PC-3 (cell line): Measurements from ENCODE around the gene ABLIM1. TPM values are rescaled to one million over a fixed set of nuclear protein-coding genes. Genes with fewer than 3 reads are reported as not detected.

Source experiments
- ATAC-seq: fragments of 200-7000 bp; cut with Tn5 transposase; 2 replicates; pipeline ENCODE4 v1.9.1; 2020; ENCODE audit warnings: mild to moderate bottlenecking, moderate library complexity
- BruUV-seq: library from RNA; stranded (reverse); fragments of 400-500 nt; replicated peaks from 2 replicates; lab custom pipeline; 2021; lab: Mats Ljungman, UMichigan
- CTCF ChIA-PET: fragments of 300-600 bp; sonication (Branson Sonifier 250); formaldehyde crosslinking; loops from one replicate; lab custom pipeline; 2022; ENCODE audit warnings: antibody characterized with exemption; lab: Charles Lee
- POLR2A ChIA-PET: fragments of 300-600 bp; sonication (Branson Sonifier 250); formaldehyde crosslinking; loops from one replicate; lab custom pipeline; 2022; ENCODE audit warnings: antibody characterized with exemption; ENCODE audit not compliant: unreplicated experiment; lab: Charles Lee
- DNase-seq: peaks from one replicate; pipeline ENCODE4 v3.0.0-alpha.2; 2015
- H2AFZ ChIP-seq: fragments of 300-600 bp; sonication (generic); 2 replicates; pipeline ENCODE4 v1.6.0; 2016; ENCODE audit warnings: antibody characterized with exemption, low read length
- H3F3A ChIP-seq: fragments of 300-600 bp; sonication (generic); one replicate; pipeline ENCODE4 v1.6.0; 2017; ENCODE audit warnings: antibody characterized with exemption, low read length, control low read depth, mild to moderate bottlenecking; ENCODE audit not compliant: unreplicated experiment
- H3K27ac ChIP-seq: fragments of 300-600 bp; sonication (generic); 2 replicates; pipeline ENCODE4 v1.5.1; 2016; ENCODE audit warnings: mild to moderate bottlenecking, low read length
- H3K27me3 ChIP-seq: fragments of 300-600 bp; sonication (generic); 2 replicates; pipeline ENCODE4 v1.6.1; 2016; ENCODE audit warnings: low read length, mixed read lengths
- H3K36me3 ChIP-seq: fragments of 300-600 bp; sonication (generic); 2 replicates; pipeline ENCODE4 v1.6.1; 2016; ENCODE audit warnings: low read depth, mixed run types, low read length, mixed read lengths
- H3K4me1 ChIP-seq: fragments of 300-600 bp; sonication (generic); 2 replicates; pipeline ENCODE4 v1.5.1; 2016; ENCODE audit warnings: low read length; ENCODE audit not compliant: insufficient read depth
- H3K4me2 ChIP-seq: fragments of 300-600 bp; sonication (generic); 2 replicates; pipeline ENCODE4 v1.6.0; 2016; ENCODE audit warnings: low read length
- H3K4me3 ChIP-seq: fragments of 300-600 bp; sonication (generic); 2 replicates; pipeline ENCODE4 v1.5.1; 2016; ENCODE audit warnings: mild to moderate bottlenecking, low read length, mixed read lengths
- H3K79me2 ChIP-seq: fragments of 300-600 bp; sonication (generic); 2 replicates; pipeline ENCODE4 v1.6.1; 2017; ENCODE audit warnings: low read length, mixed read lengths
- H3K9ac ChIP-seq: fragments of 300-600 bp; sonication (generic); 2 replicates; pipeline ENCODE4 v1.6.0; 2016; ENCODE audit warnings: mild to moderate bottlenecking, low read length
- H3K9me2 ChIP-seq: fragments of 300-600 bp; sonication (generic); replicated peaks from 2 replicates; pipeline ENCODE4 v1.6.1; 2016; ENCODE audit warnings: mixed run types, low read length, mixed read lengths
- H3K9me3 ChIP-seq: fragments of 300-600 bp; sonication (generic); 2 replicates; pipeline ENCODE4 v1.6.1; 2016; ENCODE audit warnings: low read length, mixed read lengths
- H4K20me1 ChIP-seq: fragments of 300-600 bp; sonication (generic); 2 replicates; pipeline ENCODE4 v1.6.1; 2016; ENCODE audit warnings: low read length, mixed read lengths
- EZH2 ChIP-seq: fragments of 300-600 bp; sonication (generic); IDR thresholded peaks from one replicate; pipeline ENCODE4 v1.6.1; 2017; ENCODE audit warnings: antibody characterized with exemption, mild to moderate bottlenecking, low read length; ENCODE audit not compliant: unreplicated experiment
- EZH2phosphoT487 ChIP-seq: fragments of 300-600 bp; sonication (generic); IDR thresholded peaks from 2 replicates; pipeline ENCODE4 v1.6.1; 2018; ENCODE audit warnings: mild to moderate bottlenecking, antibody characterized with exemption, low read length, borderline replicate concordance
- intact Hi-C: fragments of 100-400 bp; cut with micrococcal nuclease; formaldehyde crosslinking; loops from 2 replicates; pipeline ENCODE4 v1.9.0; 2023
- total RNA-seq: library from RNA; depleted of rRNA; stranded (reverse); fragments of >200 nt; gene quantifications from 2 replicates; pipeline ENCODE4 v1.2.3, GENCODE V29; 2014
- TF ChIP-seq, protein P1 (sequence below): fragments of 300-600 bp; sonication (generic); conservative IDR thresholded peaks from 2 replicates; pipeline ENCODE4 v1.5.1; 2017; ENCODE audit warnings: antibody characterized with exemption, low read depth, mild to moderate bottlenecking, low read length

The ABLIM1 gene
- total RNA-seq, 1 experiment from 2014 or later, result 12.3 TPM

DNA sequence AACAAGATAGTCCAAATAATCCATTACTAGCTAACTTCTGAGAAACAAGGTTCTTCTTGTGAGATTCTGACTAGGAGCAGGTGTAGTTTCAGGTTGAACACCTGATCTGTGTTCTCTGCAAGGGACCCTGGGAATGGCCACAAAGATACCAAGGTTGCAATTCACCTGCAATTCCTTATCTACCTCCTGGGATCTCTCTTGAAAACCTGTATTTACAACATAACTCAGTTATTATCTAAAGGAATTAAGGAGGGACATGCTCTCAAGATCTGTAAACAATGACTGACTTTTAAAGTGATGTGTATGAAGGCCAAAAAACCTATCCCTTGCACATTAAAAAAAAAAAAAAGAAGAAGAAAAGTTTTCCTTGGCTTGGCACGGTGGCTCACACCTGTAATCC lies 54.8 kb downstream of the ABLIM1 start:
- H3K4me1 ChIP-seq, result no peaks in the 10 kb centered on the region; the same call in 1 of the 2 replicates
- intact Hi-C loops, result no loop called here
- POLR2A ChIA-PET, result no interaction called here
- no peaks in the 10 kb centered on the region for H4K20me1 ChIP-seq
- H3K79me2 ChIP-seq, result no peaks in the 10 kb centered on the region
- no TSS peak for BruUV-seq
- CTCF ChIA-PET, result no interaction called here
- ATAC-seq (no peak), DNase-seq (no peak)
- H3K9me3 ChIP-seq, result no peaks in the 10 kb centered on the region
- H3K4me3 ChIP-seq, result no peak overlapping the region
- TF ChIP-seq EZH2phosphoT487 (no peak), EZH2 (no peak)
- TF ChIP-seq, protein P1, sequence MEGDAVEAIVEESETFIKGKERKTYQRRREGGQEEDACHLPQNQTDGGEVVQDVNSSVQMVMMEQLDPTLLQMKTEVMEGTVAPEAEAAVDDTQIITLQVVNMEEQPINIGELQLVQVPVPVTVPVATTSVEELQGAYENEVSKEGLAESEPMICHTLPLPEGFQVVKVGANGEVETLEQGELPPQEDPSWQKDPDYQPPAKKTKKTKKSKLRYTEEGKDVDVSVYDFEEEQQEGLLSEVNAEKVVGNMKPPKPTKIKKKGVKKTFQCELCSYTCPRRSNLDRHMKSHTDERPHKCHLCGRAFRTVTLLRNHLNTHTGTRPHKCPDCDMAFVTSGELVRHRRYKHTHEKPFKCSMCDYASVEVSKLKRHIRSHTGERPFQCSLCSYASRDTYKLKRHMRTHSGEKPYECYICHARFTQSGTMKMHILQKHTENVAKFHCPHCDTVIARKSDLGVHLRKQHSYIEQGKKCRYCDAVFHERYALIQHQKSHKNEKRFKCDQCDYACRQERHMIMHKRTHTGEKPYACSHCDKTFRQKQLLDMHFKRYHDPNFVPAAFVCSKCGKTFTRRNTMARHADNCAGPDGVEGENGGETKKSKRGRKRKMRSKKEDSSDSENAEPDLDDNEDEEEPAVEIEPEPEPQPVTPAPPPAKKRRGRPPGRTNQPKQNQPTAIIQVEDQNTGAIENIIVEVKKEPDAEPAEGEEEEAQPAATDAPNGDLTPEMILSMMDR, result no peak
- no peaks in the 10 kb centered on the region for H3K9me2 ChIP-seq
- no peak overlapping the region for H3K9ac ChIP-seq
- no peaks in the 10 kb centered on the region for H3K36me3 ChIP-seq
- no peak overlapping the region for H2AFZ ChIP-seq
- no peak overlapping the region for H3K4me2 ChIP-seq
- no peaks in the 10 kb centered on the region for H3K27me3 ChIP-seq
- no peak overlapping the region for H3K27ac ChIP-seq
- no peaks in the 10 kb centered on the region for H3F3A ChIP-seq

DNA sequence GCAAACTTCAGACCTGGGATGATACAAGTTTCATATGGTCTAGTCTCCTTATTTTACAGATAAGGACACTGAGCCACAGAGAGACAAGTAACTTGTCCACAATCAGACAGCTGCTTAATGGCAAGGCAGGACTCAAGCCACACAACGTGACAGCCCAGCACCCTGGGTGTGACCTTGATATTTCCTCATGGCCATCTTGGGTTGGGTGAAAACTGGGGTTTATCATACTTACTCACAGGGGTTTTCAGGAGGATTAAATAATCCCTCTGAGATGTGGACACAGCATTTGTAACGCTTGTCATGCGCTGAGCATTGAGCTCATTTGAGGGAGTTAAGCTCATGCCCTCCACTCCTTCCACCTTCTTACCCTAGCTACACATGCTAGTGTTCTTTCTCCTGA lies 58.0 kb downstream of the ABLIM1 start:
- ATAC-seq (no peak), DNase-seq (no peak)
- Histone ChIP-seq H3K36me3 (no peaks in the 10 kb centered on the region), H3K9me2 (no peaks in the 10 kb centered on the region), H4K20me1 (no peaks in the 10 kb centered on the region), H3K79me2 (no peaks in the 10 kb centered on the region), H3K27ac (no peak overlapping the region), H3K27me3 (no peaks in the 10 kb centered on the region), H3K4me1 (no peaks in the 10 kb centered on the region; the same call in 1 of the 2 replicates), H3F3A (no peaks in the 10 kb centered on the region), H3K4me2 (no peak overlapping the region), H3K9me3 (no peaks in the 10 kb centered on the region), H3K4me3 (no peak overlapping the region), H3K9ac (no peak overlapping the region), H2AFZ (no peak overlapping the region)
- POLR2A ChIA-PET, result no interaction called here
- TF ChIP-seq, protein P1, result no peak
- TF ChIP-seq EZH2phosphoT487, result no peak
- TF ChIP-seq EZH2, result no peak
- BruUV-seq, result no TSS peak
- intact Hi-C loops, result no loop called here
- CTCF ChIA-PET, result no interaction called here

DNA sequence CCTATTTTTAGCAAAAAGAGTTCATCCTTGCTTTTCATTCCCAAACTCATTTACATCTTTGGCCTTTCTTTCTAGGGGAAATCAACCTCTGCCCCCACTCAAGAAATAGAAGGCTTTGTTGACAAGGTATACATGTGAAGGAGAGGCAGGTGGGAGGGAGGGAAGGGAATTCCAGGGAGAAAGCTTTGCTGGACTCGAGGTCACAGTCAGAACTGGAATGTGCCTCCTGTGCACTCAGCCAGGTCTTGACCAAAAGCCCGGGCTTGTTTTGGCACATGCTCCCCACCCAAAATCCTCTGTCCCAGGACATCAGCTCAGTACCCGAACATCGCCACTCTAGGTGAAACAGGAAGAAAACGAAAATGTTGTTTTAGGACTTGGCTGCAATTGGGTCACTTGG lies 61.3 kb downstream of the ABLIM1 start:
- CTCF ChIA-PET, result no interaction called here
- H3K27ac ChIP-seq, result no peak overlapping the region
- H2AFZ ChIP-seq, result no peak overlapping the region

More for the DNA sequence above, 61.3 kb downstream of the ABLIM1 start:
- Histone ChIP-seq H3K4me2 (no peak overlapping the region), H3K36me3 (no peaks in the 10 kb centered on the region), H3K9me2 (no peaks in the 10 kb centered on the region), H3K4me3 (no peak overlapping the region), H3K79me2 (no peaks in the 10 kb centered on the region), H3K9ac (no peak overlapping the region), H3F3A (no peaks in the 10 kb centered on the region), H4K20me1 (no peaks in the 10 kb centered on the region), H3K4me1 (no peaks in the 10 kb centered on the region), H3K27me3 (no peaks in the 10 kb centered on the region), H3K9me3 (no peaks in the 10 kb centered on the region)
- TF ChIP-seq EZH2 (no peak), EZH2phosphoT487 (no peak)
- TF ChIP-seq, protein P1, result no peak
- POLR2A ChIA-PET, result no interaction called here
- BruUV-seq, result no TSS peak
- intact Hi-C loops, result no loop called here
- DNase-seq, result no peak
- no peak for ATAC-seq
